ENCODE results near the gene CDH15. TPM values are rescaled to one million over a fixed set of nuclear protein-coding genes. Genes with fewer than 3 reads are reported as not detected.

CDH15 gene
- total and polyA plus RNA-seq, 4 donors: 0.09 to 2.1 (median 1.3) TPM

GRCh38 chr16:89135166-89135565 lies 36.4 kb upstream of the CDH15 start:
- H3K9me3 ChIP-seq (ENCODE audit: control insufficient read depth in 4 of 4, insufficient read depth in 3 of 4, low read length in 3 of 4): no peaks in the 10 kb centered on the region
- DNase-seq (no peak), ATAC-seq (ENCODE audit: insufficient read depth, low FRiP score) (no peak)
- peaks cover 0 to 36% (median 8%) of the 10 kb centered on the region in 4 donors for H3K36me3 ChIP-seq (ENCODE audit: control insufficient read depth in 4 of 4, insufficient read depth in 4 of 4, low read length in 4 of 4)
- no peak for TF ChIP-seq CTCF (IDR thresholded peaks at IDR 0.05; ENCODE audit: control extremely low read depth, extremely low read depth)
- no peak overlapping the region for H3K27ac ChIP-seq (ENCODE audit: low read depth in 1 of 2, low read length in 1 of 2)
- H3K4me3 ChIP-seq: no peak overlapping the region
- no peaks in the 10 kb centered on the region for H3K4me1 ChIP-seq (ENCODE audit: control insufficient read depth in 5 of 5, insufficient read depth in 5 of 5, low read length in 5 of 5)
- no peak overlapping the region for H3K9ac ChIP-seq (ENCODE audit: insufficient read depth in 1 of 2, low read length in 2 of 2)
- WGBS, 2 donors: 95 to 97% methylated on average over 11 of the region's 11 CpGs
- no peaks in the 10 kb centered on the region for H3K27me3 ChIP-seq (ENCODE audit: control insufficient read depth in 3 of 3, insufficient read depth in 3 of 3, low read length in 2 of 3)

- DNase-seq (no peak), ATAC-seq (ENCODE audit: insufficient read depth, low FRiP score) (no peak)
- Histone ChIP-seq H3K36me3 (ENCODE audit: control insufficient read depth in 4 of 4, insufficient read depth in 4 of 4, low read length in 4 of 4) (peaks cover 0 to 43% (median 6%) of the 10 kb centered on the region in 4 donors), H3K27me3 (ENCODE audit: control insufficient read depth in 3 of 3, insufficient read depth in 3 of 3, low read length in 2 of 3) (no peaks in the 10 kb centered on the region), H3K9me3 (ENCODE audit: control insufficient read depth in 4 of 4, insufficient read depth in 3 of 4, low read length in 3 of 4) (no peaks in the 10 kb centered on the region), H3K4me1 (ENCODE audit: control insufficient read depth in 5 of 5, insufficient read depth in 5 of 5, low read length in 5 of 5) (no peaks in the 10 kb centered on the region), H3K27ac (ENCODE audit: low read depth in 1 of 2, low read length in 1 of 2) (no peak overlapping the region), H3K9ac (ENCODE audit: insufficient read depth in 1 of 2, low read length in 2 of 2) (no peak overlapping the region), H3K4me3 (no peak overlapping the region)
- TF ChIP-seq CTCF (IDR thresholded peaks at IDR 0.05; ENCODE audit: control extremely low read depth, extremely low read depth): no peak
- 92 to 95% methylated on average over 35 of the region's 35 CpGs for WGBS, 2 donors
Observed at GRCh38 chr16:89135971-89136765, 35.4 kb upstream of the CDH15 start.

- Histone ChIP-seq H3K4me3 (no peak overlapping the region), H3K27me3 (ENCODE audit: control insufficient read depth in 3 of 3, insufficient read depth in 3 of 3, low read length in 2 of 3) (no peaks in the 10 kb centered on the region), H3K9me3 (ENCODE audit: control insufficient read depth in 4 of 4, insufficient read depth in 3 of 4, low read length in 3 of 4) (no peaks in the 10 kb centered on the region), H3K9ac (ENCODE audit: insufficient read depth in 1 of 2, low read length in 2 of 2) (no peak overlapping the region), H3K27ac (ENCODE audit: low read depth in 1 of 2, low read length in 1 of 2) (no peak overlapping the region), H3K4me1 (ENCODE audit: control insufficient read depth in 5 of 5, insufficient read depth in 5 of 5, low read length in 5 of 5) (no peaks in the 10 kb centered on the region), H3K36me3 (ENCODE audit: control insufficient read depth in 4 of 4, insufficient read depth in 4 of 4, low read length in 4 of 4) (peaks cover 0 to 49% (median 6%) of the 10 kb centered on the region in 4 donors)
- no peak for DNase-seq
- no peak for ATAC-seq (ENCODE audit: insufficient read depth, low FRiP score)
- WGBS, 2 donors: 94 to 99% methylated on average over 17 of the region's 17 CpGs
- TF ChIP-seq CTCF (IDR thresholded peaks at IDR 0.05; ENCODE audit: control extremely low read depth, extremely low read depth): no peak
Observed at GRCh38 chr16:89136931-89137330, 34.6 kb upstream of the CDH15 start.
